B cell (primary cell): Measurements from ENCODE around the gene BRSK2.

ENCODE experiments used
- EZH2 ChIP-seq: IDR thresholded peaks from 2 replicates; pipeline ENCODE4 v1.6.1; 2012; ENCODE audit warnings: borderline replicate concordance, low read depth, mild to moderate bottlenecking, moderate library complexity, low read length; ENCODE audit not compliant: insufficient read depth, poor library complexity, severe bottlenecking
- TF ChIP-seq, protein P1 (sequence below): fragments of 200-600 bp; IDR thresholded peaks from one replicate; pipeline ENCODE4 v1.8.0; 2022; ENCODE audit warnings: antibody characterized with exemption, mild to moderate bottlenecking

DNA sequence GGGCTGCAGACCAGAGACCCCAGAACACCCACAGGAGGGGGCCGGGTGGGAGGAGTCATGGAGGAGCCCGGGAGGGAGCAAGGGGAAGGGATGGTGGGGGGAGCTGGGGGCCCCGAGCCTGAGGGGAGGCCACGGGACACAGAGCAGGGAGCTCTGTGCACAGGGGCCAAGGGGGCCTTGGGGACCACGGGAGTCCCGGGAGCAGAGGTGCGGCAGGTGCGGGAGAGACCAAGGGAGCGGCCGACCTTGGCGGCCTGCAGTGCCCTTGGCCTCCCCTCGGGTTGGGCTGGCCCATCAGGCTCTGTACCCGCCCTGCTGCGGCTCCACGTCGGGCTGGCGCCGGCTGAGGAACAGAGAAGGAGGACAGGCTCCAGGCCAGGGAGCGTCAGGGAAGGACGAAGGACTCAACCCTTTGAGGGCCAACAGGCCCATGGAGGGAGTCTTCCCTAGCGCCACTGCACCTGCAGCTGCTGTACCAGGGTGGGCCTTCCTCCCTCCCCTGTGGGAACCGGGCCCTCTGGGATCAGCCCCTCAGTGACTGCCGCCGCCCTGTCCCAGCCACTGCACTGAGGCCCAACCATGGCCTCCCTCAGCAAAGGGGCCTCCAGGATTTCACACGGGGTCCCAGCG, 17.8 kb upstream of the BRSK2 start:
- TF ChIP-seq, protein P1, sequence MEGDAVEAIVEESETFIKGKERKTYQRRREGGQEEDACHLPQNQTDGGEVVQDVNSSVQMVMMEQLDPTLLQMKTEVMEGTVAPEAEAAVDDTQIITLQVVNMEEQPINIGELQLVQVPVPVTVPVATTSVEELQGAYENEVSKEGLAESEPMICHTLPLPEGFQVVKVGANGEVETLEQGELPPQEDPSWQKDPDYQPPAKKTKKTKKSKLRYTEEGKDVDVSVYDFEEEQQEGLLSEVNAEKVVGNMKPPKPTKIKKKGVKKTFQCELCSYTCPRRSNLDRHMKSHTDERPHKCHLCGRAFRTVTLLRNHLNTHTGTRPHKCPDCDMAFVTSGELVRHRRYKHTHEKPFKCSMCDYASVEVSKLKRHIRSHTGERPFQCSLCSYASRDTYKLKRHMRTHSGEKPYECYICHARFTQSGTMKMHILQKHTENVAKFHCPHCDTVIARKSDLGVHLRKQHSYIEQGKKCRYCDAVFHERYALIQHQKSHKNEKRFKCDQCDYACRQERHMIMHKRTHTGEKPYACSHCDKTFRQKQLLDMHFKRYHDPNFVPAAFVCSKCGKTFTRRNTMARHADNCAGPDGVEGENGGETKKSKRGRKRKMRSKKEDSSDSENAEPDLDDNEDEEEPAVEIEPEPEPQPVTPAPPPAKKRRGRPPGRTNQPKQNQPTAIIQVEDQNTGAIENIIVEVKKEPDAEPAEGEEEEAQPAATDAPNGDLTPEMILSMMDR: no peak
- no peak for TF ChIP-seq EZH2
